ENCODE measurements around the gene ZNF473. TPM values are rescaled to one million over a fixed set of nuclear protein-coding genes. Genes with fewer than 3 reads are reported as not detected.

The ZNF473 gene
- total and polyA plus RNA-seq, 2 of the 13 experiments (the other 11 are each of a cell fraction or from before 2014, with no cell fraction given) = 5.8 to 11.9 TPM

DNA sequence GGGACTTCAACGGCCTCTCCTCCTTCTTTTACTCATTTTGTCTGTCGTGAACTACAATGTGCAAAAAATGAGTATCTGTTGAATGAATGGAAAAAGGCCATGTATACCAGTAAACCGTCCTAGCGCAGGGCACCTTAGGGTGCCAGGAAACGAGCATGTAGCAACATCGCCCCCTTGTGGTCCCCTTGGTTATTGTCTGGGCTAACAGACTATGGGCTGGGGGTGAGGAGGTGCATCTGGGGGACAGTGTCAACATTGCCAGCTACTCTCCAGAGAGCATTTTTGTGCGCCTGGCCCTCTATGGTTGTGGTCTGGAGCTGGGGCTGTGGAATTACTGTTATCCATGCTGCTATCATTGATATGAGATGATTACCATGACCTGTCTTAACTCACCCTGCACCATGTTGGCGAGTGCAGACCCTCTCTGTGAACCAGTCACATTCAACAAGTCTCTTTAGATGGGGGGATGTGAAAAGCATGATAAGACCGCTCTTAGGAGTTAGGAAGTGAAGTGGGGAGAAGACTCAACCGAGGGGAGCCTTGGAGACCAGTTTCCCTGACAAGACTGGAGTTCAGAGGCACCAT, 42.1 kb upstream of the ZNF473 start (continued):
- TF ChIP-seq ATF6 (CRISPR knock-in tag; conservative IDR thresholded peaks at IDR 0.05) = no peak
- TF ChIP-seq SMC3 (IDR thresholded peaks at IDR 0.05; ENCODE audit: low read length) = peak; percentile 91
- TF ChIP-seq FOXA1 (IDR thresholded peaks at IDR 0.05) = no peak
- TF ChIP-seq FOXA1 (CRISPR knock-in tag; IDR thresholded peaks at IDR 0.05) = peak; percentile 29; the same call in 1 of the 2 replicates
- TF ChIP-seq SAP130 (CRISPR knock-in tag; IDR thresholded peaks at IDR 0.05; ENCODE audit: low read depth) = peak; percentile 29; the same call in 1 of the 2 replicates
- TF ChIP-seq MIXL1 (CRISPR knock-in tag; IDR thresholded peaks at IDR 0.05) = 0 out of 2 replicates have a peak, but pooled peaks have one; percentile 48
- peak; percentile 96 for TF ChIP-seq STAG1 (CRISPR knock-in tag; IDR thresholded peaks at IDR 0.05)
- TF ChIP-seq MAFG (CRISPR knock-in tag; IDR thresholded peaks at IDR 0.05) = no peak
- TF ChIP-seq FLYWCH1 (CRISPR knock-in tag; IDR thresholded peaks at IDR 0.05) = no peak
- 0 out of 2 replicates have a peak, but pooled peaks have one; percentile 29 for TF ChIP-seq SALL1 (CRISPR knock-in tag; IDR thresholded peaks at IDR 0.05)
- TF ChIP-seq XRCC5 (optimal IDR thresholded peaks at IDR 0.05; ENCODE audit: low read length) = peak; percentile 57

GRCh38 chr19:49984491-49984890, 41.3 kb upstream of the ZNF473 start:
- ATAC-seq (no peak), DNase-seq (ENCODE audit: low spot score) (no peak), FAIRE-seq (no peak)
- intact Hi-C loops (cut with micrococcal nuclease; ENCODE audit: unreplicated experiment) (no loop called here), in situ Hi-C loops (cut with HindIII; ENCODE audit: extremely low pct_ligation_motif_present, low pct_unique_long_range_greater_than_20kb) (no loop called here)
- Histone ChIP-seq H3K79me2 (ENCODE audit: insufficient read depth, low read length) (no peaks in the 10 kb centered on the region), H3K27ac (ENCODE audit: extremely low read length, insufficient read depth, low read length) (no peak overlapping the region), H2AFZ (ENCODE audit: low read length) (no peak overlapping the region), H4K20me1 (ENCODE audit: insufficient read depth, low read length) (peaks cover 20% of the 10 kb centered on the region; the same call in 1 of the 2 replicates), H3K9ac (ENCODE audit: insufficient read depth, low read depth, low read length) (no peak overlapping the region), H3K9me3 (ENCODE audit: low read length) (no peaks in the 10 kb centered on the region), H3K4me3 (replicated peaks in 1 of 3; ENCODE audit: insufficient read depth in 1 of 3, low read depth in 2 of 3, low read length in 3 of 3) (no peak overlapping the region), H3K36me3 (replicated peaks in 1 of 2; ENCODE audit: control insufficient read depth in 1 of 2, insufficient read depth in 2 of 2, low read length in 2 of 2) (peaks cover 1 to 3% of the 10 kb centered on the region in 2 experiments; a peak in 1 of 5 replicates), H3K27me3 (ENCODE audit: control insufficient read depth in 1 of 2, insufficient read depth in 2 of 2, low read length in 2 of 2) (no peaks in the 10 kb centered on the region), H3K4me2 (ENCODE audit: low read depth, low read length) (no peak overlapping the region), H3K4me1 (ENCODE audit: insufficient read depth, low read length) (no peaks in the 10 kb centered on the region)
- POLR2A ChIA-PET = no interaction called here
- CTCF ChIA-PET (ENCODE audit: low intra/inter-chr PET ratio, low total read pairs) = interaction anchor here (1.0 to 3.4 kb wide), 2 partner anchors 46 to 71 kb away, joined by 4 to 91 read pairs; no protein-coding TSS in a partner anchor
- WGBS (ENCODE audit: low lambda C conversion rate) = 86% methylated on average over 11 of the region's 11 CpGs
- BruUV-seq (replicated peaks) = no TSS peak
- TF ChIP-seq ZNF577 (CRISPR knock-in tag; IDR thresholded peaks at IDR 0.05; ENCODE audit: borderline replicate concordance, low read depth) (no peak), ZNF614 (CRISPR knock-in tag; IDR thresholded peaks at IDR 0.05; ENCODE audit: borderline replicate concordance) (no peak), TFDP2 (CRISPR knock-in tag; IDR thresholded peaks at IDR 0.05) (no peak), SKI (IDR thresholded peaks at IDR 0.05; ENCODE audit: partially characterized antibody) (no peak), ZNF530 (CRISPR knock-in tag; IDR thresholded peaks at IDR 0.05; ENCODE audit: low read depth) (no peak)
- TF ChIP-seq, protein P1, sequence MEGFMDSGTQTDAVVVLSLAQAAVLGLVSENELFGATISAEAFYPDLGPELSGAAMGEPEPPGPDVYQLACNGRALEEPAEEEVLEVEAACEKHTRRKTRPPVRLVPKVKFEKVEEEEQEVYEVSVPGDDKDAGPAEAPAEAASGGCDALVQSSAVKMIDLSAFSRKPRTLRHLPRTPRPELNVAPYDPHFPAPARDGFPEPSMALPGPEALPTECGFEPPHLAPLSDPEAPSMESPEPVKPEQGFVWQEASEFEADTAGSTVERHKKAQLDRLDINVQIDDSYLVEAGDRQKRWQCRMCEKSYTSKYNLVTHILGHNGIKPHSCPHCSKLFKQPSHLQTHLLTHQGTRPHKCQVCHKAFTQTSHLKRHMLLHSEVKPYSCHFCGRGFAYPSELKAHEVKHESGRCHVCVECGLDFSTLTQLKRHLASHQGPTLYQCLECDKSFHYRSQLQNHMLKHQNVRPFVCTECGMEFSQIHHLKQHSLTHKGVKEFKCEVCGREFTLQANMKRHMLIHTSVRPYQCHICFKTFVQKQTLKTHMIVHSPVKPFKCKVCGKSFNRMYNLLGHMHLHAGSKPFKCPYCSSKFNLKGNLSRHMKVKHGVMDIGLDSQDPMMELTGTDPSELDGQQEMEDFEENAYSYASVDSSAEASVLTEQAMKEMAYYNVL (CRISPR knock-in tag; IDR thresholded peaks at IDR 0.05; ENCODE audit: borderline replicate concordance) = no peak
- TF ChIP-seq, protein P2, sequence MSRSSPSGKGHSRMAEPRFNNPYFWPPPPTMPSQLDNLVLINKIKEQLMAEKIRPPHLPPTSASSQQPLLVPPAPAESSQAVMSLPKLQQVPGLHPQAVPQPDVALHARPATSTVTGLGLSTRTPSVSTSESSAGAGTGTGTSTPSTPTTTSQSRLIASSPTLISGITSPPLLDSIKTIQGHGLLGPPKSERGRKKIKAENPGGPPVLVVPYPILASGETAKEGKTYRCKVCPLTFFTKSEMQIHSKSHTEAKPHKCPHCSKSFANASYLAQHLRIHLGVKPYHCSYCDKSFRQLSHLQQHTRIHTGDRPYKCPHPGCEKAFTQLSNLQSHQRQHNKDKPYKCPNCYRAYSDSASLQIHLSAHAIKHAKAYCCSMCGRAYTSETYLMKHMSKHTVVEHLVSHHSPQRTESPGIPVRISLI (CRISPR knock-in tag; IDR thresholded peaks at IDR 0.05; ENCODE audit: borderline replicate concordance) = no peak
